ENCODE measurements around the gene IQSEC1.

DNA sequence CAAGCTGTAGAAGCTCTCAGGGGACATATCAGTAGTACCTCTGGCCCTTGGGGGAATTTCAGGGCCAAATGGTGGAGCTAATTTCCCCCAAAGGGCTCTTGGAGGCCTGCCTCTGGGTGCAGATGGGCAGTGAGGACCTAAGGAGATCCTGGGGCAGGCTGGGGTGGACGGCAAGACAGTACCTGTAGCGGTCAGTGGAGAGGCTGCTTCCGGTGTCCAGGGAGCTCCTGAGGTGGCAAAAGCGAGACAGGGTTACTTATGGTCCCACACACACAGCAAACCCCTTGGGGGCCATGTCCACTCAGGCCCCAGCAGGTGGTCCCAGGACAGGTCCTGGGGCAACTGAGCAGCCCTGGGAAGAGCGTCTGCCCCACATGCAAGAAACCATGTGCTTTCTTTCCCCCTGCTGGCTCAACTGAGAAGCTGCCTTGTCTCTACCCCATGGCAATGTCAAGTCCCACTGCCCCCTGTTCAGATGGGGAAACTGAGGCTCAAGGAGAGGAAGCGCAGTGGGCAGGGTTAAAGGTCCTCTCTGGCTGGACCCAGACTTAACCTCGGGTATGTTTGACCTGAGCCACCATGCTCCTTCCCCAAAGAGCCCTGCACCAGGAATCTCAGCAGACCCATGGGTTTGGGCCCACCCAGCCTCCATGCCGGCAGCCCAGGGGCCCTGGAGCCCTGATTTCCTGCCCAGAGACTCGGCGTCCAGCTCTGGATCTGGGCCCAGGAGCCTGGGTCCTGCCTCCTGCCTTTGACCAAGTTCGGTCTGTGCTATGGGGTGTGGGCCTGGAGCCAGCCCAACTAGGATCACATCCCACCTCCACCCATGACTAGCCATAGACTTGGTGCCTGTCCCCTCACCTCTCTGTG lies 25.7 kb downstream of the IQSEC1 start:
- TF ChIP-seq, protein P1, sequence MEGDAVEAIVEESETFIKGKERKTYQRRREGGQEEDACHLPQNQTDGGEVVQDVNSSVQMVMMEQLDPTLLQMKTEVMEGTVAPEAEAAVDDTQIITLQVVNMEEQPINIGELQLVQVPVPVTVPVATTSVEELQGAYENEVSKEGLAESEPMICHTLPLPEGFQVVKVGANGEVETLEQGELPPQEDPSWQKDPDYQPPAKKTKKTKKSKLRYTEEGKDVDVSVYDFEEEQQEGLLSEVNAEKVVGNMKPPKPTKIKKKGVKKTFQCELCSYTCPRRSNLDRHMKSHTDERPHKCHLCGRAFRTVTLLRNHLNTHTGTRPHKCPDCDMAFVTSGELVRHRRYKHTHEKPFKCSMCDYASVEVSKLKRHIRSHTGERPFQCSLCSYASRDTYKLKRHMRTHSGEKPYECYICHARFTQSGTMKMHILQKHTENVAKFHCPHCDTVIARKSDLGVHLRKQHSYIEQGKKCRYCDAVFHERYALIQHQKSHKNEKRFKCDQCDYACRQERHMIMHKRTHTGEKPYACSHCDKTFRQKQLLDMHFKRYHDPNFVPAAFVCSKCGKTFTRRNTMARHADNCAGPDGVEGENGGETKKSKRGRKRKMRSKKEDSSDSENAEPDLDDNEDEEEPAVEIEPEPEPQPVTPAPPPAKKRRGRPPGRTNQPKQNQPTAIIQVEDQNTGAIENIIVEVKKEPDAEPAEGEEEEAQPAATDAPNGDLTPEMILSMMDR (IDR thresholded peaks at IDR 0.05; ENCODE audit: insufficient read depth, low read depth, low read length): no peak
- no peak for TF ChIP-seq EZH2 (IDR thresholded peaks at IDR 0.05; ENCODE audit: insufficient read depth, low read length)
